ENCODE measurements around the gene MSANTD2.

MSANTD2 gene

DNA sequence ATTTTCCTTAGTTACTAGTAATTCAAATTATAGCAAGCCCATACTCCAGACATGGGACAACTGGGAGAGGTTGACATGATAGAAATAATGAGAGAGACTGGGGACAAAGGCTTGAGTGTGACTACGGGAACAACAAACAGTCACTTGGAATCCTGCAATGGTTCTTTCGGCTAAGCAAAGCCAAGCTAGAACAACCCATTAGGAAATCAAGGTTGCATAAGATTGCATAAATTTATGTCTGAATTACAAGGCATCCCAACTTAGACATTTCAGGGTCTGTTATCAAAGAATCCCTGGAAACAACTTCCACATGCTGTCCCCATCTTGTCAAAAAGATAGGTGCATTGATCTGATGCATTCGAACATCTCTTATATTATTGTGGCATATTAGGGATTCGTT, 70.6 kb downstream of the MSANTD2 start:
- no peak for DNase-seq (ENCODE audit: low read depth)

DNA sequence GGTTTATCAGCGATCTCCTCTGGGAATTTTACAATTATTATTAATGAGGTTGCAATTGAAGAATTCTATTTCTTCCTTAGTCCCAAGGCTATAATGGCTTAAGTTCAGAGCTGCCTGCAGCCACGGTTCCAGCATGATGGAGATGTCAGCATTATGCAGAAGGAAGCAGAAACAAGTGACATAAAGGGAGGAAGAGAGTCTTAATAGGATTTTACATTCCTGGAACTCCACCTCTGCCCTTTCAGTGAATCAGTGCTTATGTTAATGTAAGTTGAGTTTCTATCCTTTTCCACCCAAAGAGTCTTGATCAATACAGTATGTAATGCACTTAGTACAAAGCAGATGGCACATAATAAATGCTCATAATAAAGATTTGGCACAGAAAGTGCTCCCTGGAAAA, 72.1 kb downstream of the MSANTD2 start:
- DNase-seq (ENCODE audit: low read depth) = no peak

DNA sequence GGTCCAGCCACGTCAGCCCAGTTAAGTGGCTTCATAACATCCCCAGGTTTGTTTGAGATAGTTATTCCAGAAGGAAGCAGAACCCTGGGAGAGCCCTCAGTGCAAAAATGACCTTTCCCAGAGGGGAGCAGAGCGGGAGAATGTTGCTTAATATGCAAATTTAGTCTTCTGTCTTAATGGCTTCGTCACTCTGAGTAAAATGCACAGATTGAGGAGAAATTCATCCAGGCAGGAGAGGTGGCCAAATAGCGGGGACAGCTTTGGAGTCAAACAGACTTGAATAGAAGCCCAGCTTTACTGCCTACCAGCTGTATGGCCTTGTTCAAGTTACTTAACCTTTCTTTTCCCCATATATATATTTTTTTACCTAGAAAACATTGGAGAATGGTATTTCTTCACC, 72.7 kb downstream of the MSANTD2 start:
- DNase-seq (ENCODE audit: low read depth) = no peak

DNA sequence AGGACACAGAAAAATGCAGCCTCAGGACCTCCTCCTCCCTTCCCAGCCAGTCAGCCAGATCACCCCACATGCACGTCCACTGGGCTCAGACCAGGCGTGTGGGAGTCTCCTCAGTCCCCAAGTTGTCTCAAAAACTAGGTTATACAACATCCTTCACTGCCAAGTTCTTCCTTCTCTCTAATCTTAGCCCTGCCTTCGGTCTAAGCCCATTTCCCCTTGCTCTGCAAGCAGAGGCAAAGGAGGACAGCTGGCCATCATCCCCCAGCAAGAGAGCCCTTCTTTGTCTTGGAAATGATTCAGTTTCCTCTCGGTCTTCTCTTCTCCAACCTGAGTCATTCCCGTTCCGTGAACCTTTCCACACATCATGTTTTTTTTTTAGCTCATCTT, 74.5 kb downstream of the MSANTD2 start:
- DNase-seq (ENCODE audit: low read depth) = no peak

DNA sequence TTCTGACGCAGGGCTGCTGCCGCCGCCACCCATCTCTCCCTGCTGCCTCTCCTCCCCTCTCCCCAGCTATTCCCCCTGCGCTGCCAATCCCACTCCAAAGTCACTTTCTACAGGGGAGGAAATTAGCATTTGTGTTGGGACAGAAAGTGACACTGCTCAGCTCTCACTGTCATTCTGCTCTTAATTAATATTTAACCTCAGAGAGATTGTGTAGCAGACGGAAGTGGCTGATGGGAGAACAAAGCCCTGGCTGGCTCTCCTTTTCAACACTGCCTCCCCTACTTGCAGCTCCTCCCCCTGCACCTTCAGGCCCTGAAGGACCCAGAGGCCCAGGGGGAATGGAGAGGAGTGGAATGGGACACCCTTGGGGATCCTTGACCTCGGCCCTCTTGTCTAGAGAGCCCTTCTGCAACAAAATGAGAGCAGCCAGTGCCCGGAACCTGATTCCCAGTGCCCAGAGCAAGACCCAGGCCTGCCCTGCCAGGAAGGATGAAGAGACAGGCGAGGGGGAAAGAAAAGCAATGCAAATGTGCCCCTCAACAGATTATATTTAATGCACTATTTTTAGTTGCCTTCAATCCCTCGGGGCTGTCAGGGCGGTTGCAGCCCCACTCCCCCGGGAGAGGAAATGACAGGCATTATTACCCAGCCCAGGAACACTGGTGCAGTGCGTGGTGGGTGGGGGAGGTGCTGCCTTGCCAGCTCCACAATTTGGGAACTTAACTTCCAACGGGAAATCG, 75.1 kb downstream of the MSANTD2 start:
- DNase-seq (ENCODE audit: low read depth) = no peak

DNA sequence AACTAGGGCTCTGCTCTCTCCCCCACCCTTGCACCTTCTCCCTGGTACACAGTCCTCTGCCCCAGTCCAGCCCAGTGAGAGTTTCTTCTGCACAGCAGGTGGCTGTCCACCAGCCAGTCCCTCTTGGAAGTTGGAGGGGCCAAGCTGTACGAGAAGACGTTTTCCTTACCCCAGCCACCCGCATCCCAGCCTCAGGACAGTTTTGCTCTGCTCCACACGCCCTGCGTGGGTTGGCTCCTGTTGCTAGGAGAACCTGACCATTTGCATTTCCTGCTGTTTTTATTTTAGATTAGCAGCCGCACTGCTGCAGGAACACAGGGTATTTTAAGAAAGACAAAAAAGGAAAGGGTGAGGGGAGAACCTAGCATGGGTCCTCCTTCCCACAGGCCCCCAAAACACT, 78.0 kb downstream of the MSANTD2 start:
- no peak for DNase-seq (ENCODE audit: low read depth)

DNA sequence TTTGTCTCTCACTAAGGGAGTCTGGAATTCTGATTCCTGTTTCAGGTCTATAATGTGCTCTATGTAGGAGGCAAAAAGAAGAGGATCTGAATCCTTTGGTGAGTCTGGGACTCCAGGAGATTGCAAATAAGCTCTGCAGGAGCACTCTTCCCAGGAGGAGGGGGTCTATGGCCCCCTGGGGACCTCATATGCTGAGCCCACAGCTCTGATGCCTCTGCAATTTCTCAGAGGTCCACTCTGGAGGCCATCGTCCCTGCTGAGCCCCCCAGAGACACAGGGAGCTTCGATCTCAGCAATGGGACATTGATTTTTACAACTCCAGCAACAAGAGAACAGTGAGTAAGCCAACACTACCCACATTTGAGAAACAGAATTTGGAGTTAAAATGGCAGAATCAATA, 80.7 kb downstream of the MSANTD2 start:
- DNase-seq (ENCODE audit: low read depth) = no peak

DNA sequence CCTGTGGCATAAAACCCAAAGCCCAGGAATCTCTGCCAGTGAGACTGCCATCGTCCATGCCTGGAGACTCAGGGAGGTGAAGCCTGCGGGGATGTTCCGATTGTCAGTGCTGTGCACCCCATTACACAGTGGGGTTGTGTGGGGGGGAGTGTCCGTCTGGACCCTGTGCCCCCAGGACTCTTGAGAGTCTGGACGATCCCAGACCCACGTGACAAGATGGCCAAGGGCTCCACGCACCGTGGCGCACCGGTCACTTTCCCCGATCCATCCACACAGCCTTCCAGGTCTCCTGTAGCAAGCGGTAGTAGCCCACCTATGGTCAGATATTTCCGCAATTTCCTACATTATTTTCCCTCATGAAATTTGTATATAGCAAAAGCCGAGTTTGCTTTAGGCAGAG, 81.4 kb downstream of the MSANTD2 start:
- DNase-seq (ENCODE audit: low read depth) = no peak

DNA sequence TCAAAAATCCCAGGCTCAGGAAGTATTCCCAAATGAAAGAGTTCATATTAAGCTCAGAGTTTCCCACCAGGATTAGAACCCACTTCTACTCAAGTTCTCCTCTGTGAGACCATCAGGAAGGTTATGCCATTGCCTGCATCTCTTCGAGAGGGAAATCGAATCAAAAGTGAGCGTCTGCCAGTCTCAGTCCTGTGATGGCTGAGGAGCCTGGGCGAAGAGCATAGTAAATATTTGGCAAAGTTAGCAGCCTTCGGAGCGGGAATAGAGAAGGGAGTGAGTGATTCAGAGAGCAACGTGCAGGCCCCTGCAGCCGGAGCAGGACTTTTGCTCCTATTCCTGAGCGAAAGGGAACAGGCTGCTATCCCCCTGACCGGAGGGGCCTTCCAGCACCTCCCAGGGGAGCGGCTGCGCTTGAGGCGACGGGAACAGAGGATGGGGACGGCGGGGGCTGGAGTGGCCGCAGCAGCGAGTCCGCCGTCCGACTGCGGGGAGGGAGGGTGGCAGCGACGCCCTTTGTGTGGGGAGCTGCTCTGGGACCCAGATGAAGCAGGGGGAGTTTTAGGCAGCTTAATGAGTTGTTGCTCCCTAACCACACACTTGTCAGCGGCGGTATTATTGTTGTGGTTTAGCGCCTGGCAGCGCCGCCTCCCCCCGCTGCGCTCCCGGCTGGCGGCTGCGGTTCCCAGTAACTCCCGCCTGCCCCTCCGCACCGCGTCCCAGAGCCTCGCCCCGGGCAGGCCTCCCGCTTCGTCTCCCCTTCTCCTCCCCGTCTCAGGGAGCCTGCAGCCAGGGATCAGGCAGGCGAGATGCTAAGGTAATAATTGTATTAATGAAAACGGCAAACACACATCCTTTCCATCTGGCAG, 82.2 kb downstream of the MSANTD2 start:
- DNase-seq (ENCODE audit: low read depth) = no peak

DNA sequence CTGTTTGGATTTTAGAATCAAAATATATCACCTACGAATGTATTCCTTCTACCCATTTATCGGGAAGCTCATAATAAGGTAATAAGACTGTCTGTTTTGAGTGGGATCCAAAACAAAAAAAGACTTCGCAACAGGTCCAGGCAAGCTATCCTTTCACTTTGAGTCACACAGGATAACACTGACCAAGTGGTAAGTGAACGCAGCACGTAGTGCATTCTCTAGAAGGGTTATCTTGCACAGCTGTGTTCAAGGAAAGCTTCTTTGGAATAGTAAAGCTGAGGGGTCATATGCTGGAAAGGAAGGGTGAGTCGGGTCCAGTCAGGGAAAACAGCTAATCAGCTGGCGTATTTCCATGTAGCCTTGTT, 82.8 kb downstream of the MSANTD2 start:
- DNase-seq (ENCODE audit: low read depth) = no peak

DNA sequence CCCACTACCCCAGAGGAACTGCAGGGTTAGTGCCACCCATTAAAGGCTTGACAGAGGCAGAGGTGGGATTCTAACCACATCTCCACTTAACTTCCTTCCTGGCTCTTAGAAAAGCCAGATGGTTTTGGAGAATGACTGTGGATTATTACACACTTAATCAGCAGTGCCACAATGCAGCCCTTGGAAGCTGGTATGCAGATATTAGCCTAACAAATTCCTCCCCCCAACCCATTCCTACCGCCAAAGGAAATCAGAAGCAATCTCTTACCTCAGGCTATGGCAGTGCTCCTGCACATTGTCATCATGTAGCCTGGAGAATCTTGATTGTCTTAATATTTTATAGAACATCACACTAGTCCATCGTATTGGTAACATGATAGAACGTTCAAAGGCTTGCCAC, 83.6 kb downstream of the MSANTD2 start:
- DNase-seq (ENCODE audit: low read depth) = no peak

Measured in non-pigmented ciliary epithelial cell (primary cell).